Activated CD4-positive, alpha-beta T cell treated with anti-CD3 and anti-CD28 coated beads, Interleukin-2, amount 10 ng/mL, durations not matched to agents 24 days and 14 days (primary cell): ENCODE measurements around the gene GSE1. TPM values are rescaled to one million over a fixed set of nuclear protein-coding genes. Genes with fewer than 3 reads are reported as not detected.

Source experiments
- DNase-seq: peaks from one replicate; pipeline ENCODE4 v3.0.0; 2022
- H3K27ac Mint-ChIP-seq: one replicate; pipeline ENCODE4 v1.8.0; 2022; ENCODE audit warnings: mild to moderate bottlenecking, mixed read lengths
- H3K27me3 Mint-ChIP-seq: one replicate; pipeline ENCODE4 v1.8.0; 2022; ENCODE audit warnings: mixed read lengths
- H3K36me3 Mint-ChIP-seq: one replicate; pipeline ENCODE4 v1.8.0; 2022; ENCODE audit warnings: low read depth, mild to moderate bottlenecking, mixed read lengths
- H3K4me1 Mint-ChIP-seq: one replicate; pipeline ENCODE4 v1.8.0; 2021; ENCODE audit warnings: mixed read lengths
- H3K4me3 Mint-ChIP-seq: one replicate; pipeline ENCODE4 v1.8.0; 2022; ENCODE audit warnings: mild to moderate bottlenecking, moderate library complexity, mixed read lengths
- H3K9me3 Mint-ChIP-seq: one replicate; pipeline ENCODE4 v1.8.0; 2021; ENCODE audit warnings: mixed read lengths
- intact Hi-C: fragments of 100-400 bp; cut with micrococcal nuclease; formaldehyde crosslinking; loops from one replicate; pipeline ENCODE4 v1.15.1; 2023
- total RNA-seq: library from RNA; stranded (reverse); gene quantifications from 2 replicates; pipeline ENCODE4 v1.2.3, GENCODE V29; 2022

The GSE1 gene
- total RNA-seq, 1 donor from 2014 or later, result 37.5 TPM

GRCh38 chr16:85656351-85657266 is 43.5 kb downstream of the GSE1 start:
- Mint-ChIP-seq H3K36me3 (peaks cover 17% of the 10 kb centered on the region), H3K27ac (no peak overlapping the region), H3K27me3 (no peaks in the 10 kb centered on the region), H3K4me1 (peaks cover 3% of the 10 kb centered on the region), H3K4me3 (no peak overlapping the region), H3K9me3 (no peaks in the 10 kb centered on the region)
- intact Hi-C loops, result no loop called here
- no peak for DNase-seq

- H3K4me1 Mint-ChIP-seq, result peaks cover 3% of the 10 kb centered on the region
- H3K36me3 Mint-ChIP-seq, result peaks cover 18% of the 10 kb centered on the region
- intact Hi-C loops, result no loop called here
- H3K9me3 Mint-ChIP-seq, result no peaks in the 10 kb centered on the region
- no peaks in the 10 kb centered on the region for H3K27me3 Mint-ChIP-seq
- no peak overlapping the region for H3K4me3 Mint-ChIP-seq
- no peak for DNase-seq
- H3K27ac Mint-ChIP-seq, result no peak overlapping the region
Measured at GRCh38 chr16:85657267-85657650, 44.1 kb downstream of the GSE1 start.

DNA sequence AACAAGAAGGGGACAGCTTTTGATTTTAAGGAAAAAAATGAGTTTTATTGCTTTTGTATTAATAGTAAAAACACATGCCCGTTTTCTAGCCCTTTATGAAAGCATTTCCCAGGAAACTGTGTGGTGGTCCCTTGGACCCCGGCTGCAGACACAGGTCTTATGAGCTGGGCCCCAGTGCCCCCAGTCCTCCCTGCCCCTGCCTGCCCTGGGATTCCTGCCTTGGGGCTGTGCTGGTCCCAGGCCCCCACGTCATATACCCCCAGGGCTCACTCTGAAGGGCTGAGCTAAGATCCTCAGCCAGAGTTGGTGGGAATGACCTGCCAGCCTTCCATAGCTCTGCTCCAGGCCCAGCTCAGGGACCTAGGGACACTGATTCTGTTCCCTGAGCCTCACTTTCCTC is 44.9 kb downstream of the GSE1 start:
- Mint-ChIP-seq H3K36me3 (peaks cover 22% of the 10 kb centered on the region), H3K4me1 (peaks cover 3% of the 10 kb centered on the region), H3K4me3 (no peak overlapping the region), H3K27ac (no peak overlapping the region), H3K9me3 (no peaks in the 10 kb centered on the region), H3K27me3 (no peaks in the 10 kb centered on the region)
- no peak for DNase-seq
- intact Hi-C loops, result no loop called here

- H3K9me3 Mint-ChIP-seq, result no peaks in the 10 kb centered on the region
- no peak overlapping the region for H3K4me3 Mint-ChIP-seq
- peaks cover 3% of the 10 kb centered on the region for H3K4me1 Mint-ChIP-seq
- no peak for DNase-seq
- no peak overlapping the region for H3K27ac Mint-ChIP-seq
- intact Hi-C loops, result loop anchor here (1.0 kb wide), 1 partner anchor 60 kb away; no protein-coding TSS in a partner anchor
- no peaks in the 10 kb centered on the region for H3K27me3 Mint-ChIP-seq
- peaks cover 25% of the 10 kb centered on the region for H3K36me3 Mint-ChIP-seq
Measured at GRCh38 chr16:85658504-85659326, 45.6 kb downstream of the GSE1 start.

DNA sequence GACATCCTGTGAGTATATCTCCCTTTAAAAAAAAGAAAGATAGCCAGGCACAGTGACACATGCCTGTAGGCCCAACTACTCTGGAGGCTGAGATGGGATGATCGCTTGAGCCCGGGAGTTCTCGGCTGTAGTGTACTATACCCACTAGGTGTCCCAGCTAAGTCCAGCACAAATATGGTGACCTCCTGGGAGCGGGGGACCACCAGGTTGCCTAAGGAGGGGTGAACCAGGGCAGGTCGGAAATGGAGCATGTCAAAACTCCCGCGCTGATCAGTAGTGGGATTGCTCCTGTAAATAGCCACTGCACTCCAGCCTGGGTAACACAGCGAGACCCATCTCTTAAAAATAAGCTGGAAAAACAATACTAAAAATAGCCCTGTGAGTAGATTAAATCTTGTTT is 46.2 kb downstream of the GSE1 start:
- no peak overlapping the region for H3K27ac Mint-ChIP-seq

GRCh38 chr16:85659805-85660511 is 46.8 kb downstream of the GSE1 start:
- Mint-ChIP-seq H3K27ac (peak overlapping the region; percentile 41), H3K9me3 (no peaks in the 10 kb centered on the region), H3K27me3 (no peaks in the 10 kb centered on the region), H3K4me3 (no peak overlapping the region), H3K36me3 (peaks cover 23% of the 10 kb centered on the region), H3K4me1 (peaks cover 3% of the 10 kb centered on the region)
- peak; percentile 88 for DNase-seq
- intact Hi-C loops, result loop anchor here (1.0 kb wide), 1 partner anchor 58 kb away; no protein-coding TSS in a partner anchor

More for the DNA sequence above, 46.2 kb downstream of the GSE1 start:
- DNase-seq, result no peak
- no peaks in the 10 kb centered on the region for H3K9me3 Mint-ChIP-seq
- H3K36me3 Mint-ChIP-seq, result peaks cover 25% of the 10 kb centered on the region
- intact Hi-C loops, result loop anchor here (1.0 kb wide), 1 partner anchor 59 kb away; no protein-coding TSS in a partner anchor
- peaks cover 3% of the 10 kb centered on the region for H3K4me1 Mint-ChIP-seq
- H3K27me3 Mint-ChIP-seq, result no peaks in the 10 kb centered on the region
- H3K4me3 Mint-ChIP-seq, result no peak overlapping the region

DNA sequence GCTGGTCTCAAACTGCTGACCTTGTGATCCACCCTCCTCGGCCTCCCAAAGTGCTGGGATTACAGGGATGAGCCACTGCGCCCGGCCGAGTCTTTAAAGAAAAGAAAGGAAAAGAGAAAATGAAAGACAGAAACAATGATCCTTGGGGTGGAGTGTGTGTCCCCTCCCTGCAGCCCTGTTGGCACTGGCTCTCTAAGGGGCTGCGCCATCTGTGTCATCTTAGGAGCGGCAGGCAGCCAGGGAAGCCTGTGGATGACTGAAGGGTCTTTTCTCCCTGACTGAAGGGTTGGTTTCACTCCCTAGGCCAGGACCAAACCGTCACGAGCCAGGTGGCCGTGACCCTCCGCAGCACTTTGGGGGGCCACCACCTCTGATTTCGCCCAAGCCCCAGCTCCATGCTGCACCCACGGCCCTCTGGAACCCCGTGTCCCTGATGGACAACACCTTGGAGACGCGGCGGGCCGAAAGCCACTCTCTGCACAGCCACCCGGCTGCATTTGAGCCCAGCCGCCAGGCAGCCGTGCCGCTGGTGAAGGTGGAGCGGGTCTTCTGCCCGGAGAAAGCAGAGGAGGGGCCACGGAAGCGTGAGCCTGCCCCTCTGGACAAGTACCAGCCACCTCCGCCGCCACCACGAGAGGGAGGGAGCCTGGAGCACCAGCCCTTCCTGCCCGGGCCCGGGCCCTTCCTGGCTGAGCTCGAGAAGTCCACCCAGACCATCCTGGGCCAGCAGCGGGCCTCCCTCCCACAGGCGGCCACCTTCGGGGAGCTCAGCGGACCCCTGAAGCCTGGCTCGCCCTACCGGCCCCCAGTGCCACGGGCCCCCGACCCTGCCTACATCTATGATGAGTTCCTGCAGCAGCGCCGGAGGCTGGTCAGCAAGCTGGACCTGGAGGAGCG is 48.0 kb downstream of the GSE1 start:
- no peak overlapping the region for H3K27ac Mint-ChIP-seq
- no peaks in the 10 kb centered on the region for H3K9me3 Mint-ChIP-seq
- H3K36me3 Mint-ChIP-seq, result peaks cover 27% of the 10 kb centered on the region
- H3K4me3 Mint-ChIP-seq, result no peak overlapping the region
- H3K27me3 Mint-ChIP-seq, result no peaks in the 10 kb centered on the region
- no peak for DNase-seq
- intact Hi-C loops, result no loop called here
- peaks cover 3% of the 10 kb centered on the region for H3K4me1 Mint-ChIP-seq

- DNase-seq, result no peak
- intact Hi-C loops, result no loop called here
- Mint-ChIP-seq H3K27me3 (no peaks in the 10 kb centered on the region), H3K4me3 (no peak overlapping the region), H3K4me1 (peaks cover 3% of the 10 kb centered on the region), H3K9me3 (no peaks in the 10 kb centered on the region), H3K36me3 (peaks cover 28% of the 10 kb centered on the region), H3K27ac (no peak overlapping the region)
Measured at GRCh38 chr16:85661740-85662481, 48.8 kb downstream of the GSE1 start.

- H3K4me3 Mint-ChIP-seq, result no peak overlapping the region
- no peak overlapping the region for H3K27ac Mint-ChIP-seq
- intact Hi-C loops, result no loop called here
- peaks cover 3% of the 10 kb centered on the region for H3K4me1 Mint-ChIP-seq
- no peaks in the 10 kb centered on the region for H3K27me3 Mint-ChIP-seq
- H3K36me3 Mint-ChIP-seq, result peaks cover 29% of the 10 kb centered on the region
- DNase-seq, result no peak
- no peaks in the 10 kb centered on the region for H3K9me3 Mint-ChIP-seq
Measured at GRCh38 chr16:85662482-85662812, 49.3 kb downstream of the GSE1 start.

DNA sequence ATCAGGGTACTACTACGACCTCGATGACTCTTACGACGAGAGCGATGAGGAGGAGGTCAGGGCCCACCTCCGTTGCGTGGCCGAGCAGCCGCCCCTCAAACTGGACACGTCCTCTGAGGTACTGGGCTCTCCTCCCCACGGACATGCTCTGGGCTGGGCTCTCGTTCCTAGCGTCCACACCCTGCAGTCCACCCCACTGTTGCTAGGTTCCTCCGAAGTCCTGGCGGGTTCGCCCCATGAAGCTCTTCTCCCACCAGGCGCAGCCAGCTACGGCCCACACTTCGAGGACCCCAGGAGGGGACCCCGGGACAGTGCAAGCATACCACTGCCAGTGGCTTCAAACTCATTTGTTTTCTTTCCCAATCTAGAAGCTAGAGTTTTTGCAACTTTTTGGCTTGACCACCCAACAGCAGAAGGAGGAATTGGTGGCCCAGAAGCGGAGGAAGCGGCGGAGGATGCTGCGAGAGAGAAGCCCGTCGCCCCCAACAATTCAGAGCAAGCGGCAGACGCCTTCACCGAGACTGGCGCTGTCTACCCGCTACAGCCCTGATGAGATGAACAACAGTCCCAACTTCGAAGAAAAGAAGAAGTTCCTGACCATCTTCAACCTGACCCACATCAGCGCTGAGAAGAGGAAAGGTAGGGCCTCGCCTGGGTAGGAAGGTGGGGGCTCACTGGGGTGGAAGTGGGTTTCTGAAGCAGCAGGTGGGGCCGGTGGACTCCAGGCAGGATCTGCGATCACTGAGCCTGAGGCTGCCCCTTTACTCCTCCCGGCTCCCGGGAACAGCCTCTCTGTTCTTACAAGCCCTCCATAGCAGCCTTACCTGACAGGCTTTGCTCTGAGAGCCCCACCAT is 50.1 kb downstream of the GSE1 start:
- Mint-ChIP-seq H3K27me3 (no peaks in the 10 kb centered on the region), H3K9me3 (no peaks in the 10 kb centered on the region)
- intact Hi-C loops, result no loop called here

GRCh38 chr16:85663891-85664321 is 50.8 kb downstream of the GSE1 start:
- no peak overlapping the region for H3K27ac Mint-ChIP-seq
- DNase-seq, result no peak
- peaks cover 35% of the 10 kb centered on the region for H3K36me3 Mint-ChIP-seq
- no peaks in the 10 kb centered on the region for H3K27me3 Mint-ChIP-seq
- H3K4me1 Mint-ChIP-seq, result peaks cover 4% of the 10 kb centered on the region
- no peak overlapping the region for H3K4me3 Mint-ChIP-seq
- H3K9me3 Mint-ChIP-seq, result no peaks in the 10 kb centered on the region
- intact Hi-C loops, result no loop called here

More for the DNA sequence above, 50.1 kb downstream of the GSE1 start:
- H3K27ac Mint-ChIP-seq, result no peak overlapping the region
- peaks cover 4% of the 10 kb centered on the region for H3K4me1 Mint-ChIP-seq
- no peak overlapping the region for H3K4me3 Mint-ChIP-seq
- H3K36me3 Mint-ChIP-seq, result peaks cover 33% of the 10 kb centered on the region
- DNase-seq, result no peak
